ENCODE measurements around the gene WNT7B. TPM values are rescaled to one million over a fixed set of nuclear protein-coding genes. Genes with fewer than 3 reads are reported as not detected.

Gene WNT7B
- total RNA-seq, 1 experiment from 2014 or later: not detected

DNA sequence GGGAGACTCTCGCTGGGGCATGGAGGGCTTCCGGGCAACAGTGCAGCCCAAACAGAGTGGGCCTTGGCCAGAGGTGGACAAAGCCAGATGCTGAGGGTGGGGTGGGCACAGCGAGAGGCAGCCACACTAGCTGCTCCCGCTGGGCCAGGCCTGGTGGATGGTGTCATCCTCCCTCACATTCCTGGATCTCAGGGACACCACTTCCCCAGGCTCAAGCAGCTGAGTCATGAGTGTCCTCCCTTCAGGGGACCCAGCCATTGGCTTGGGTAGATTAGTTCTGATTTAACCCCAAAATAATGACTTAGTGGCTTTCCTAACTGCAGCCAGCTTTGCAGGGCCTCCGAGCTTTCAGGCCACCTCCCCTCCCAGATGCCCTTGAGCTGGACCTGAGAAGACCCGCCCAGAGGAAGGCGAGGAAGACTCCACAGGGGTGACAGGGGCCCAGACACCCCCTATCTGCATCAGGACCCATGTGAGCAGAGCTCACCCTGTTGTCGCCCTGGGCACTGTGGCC, 25.9 kb upstream of the WNT7B start:
- Histone ChIP-seq H3K27me3 (no peaks in the 10 kb centered on the region), H3K36me3 (no peaks in the 10 kb centered on the region), H3K4me3 (no peak overlapping the region), H3K27ac (peak overlapping the region; percentile 90), H3K4me1 (peaks cover 53% of the 10 kb centered on the region), H3K9me3 (replicated peaks) (no peaks in the 10 kb centered on the region)
- peak; percentile 71 to 73 for DNase-seq

DNA sequence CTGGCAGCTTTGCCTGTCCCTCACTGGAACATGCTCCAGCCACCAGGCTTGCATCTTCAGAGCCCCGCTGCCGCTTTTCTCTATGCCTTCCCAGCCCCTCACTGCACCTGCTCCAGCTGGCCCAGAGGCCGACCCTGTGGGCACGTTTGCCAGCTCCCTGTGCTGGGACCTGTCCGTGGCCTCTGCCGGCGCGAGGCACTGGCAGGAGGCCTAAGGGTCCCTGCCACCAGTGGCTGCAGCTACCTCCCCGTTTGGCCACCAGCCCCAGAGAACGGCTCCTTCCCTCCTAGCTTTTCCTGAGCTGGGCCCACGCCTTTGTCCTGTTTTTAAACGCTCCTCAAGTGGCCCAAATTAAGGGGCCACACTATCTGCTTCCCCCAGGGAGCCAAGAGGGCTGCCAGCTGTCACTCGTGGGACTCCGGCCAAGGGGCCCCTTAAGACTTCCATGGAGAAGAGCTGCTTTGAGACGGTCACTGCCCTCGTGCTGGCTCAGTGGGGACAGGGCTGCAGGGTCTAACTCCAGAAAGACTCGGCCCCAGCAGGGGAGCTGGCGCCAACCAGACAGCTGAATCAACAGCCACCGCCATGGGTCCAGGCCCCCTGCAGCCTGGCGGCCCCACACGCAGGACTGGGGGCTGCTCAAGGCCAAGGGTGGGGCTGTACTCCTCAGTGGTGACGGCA, 24.6 kb upstream of the WNT7B start:
- H3K27ac ChIP-seq: peak overlapping the region; percentile 90
- no peaks in the 10 kb centered on the region for H3K9me3 ChIP-seq (replicated peaks)
- DNase-seq: peak; percentile 99
- H3K4me1 ChIP-seq: peaks cover 62% of the 10 kb centered on the region
- H3K36me3 ChIP-seq: no peaks in the 10 kb centered on the region
- no peaks in the 10 kb centered on the region for H3K27me3 ChIP-seq
- H3K4me3 ChIP-seq: no peak overlapping the region

DNA sequence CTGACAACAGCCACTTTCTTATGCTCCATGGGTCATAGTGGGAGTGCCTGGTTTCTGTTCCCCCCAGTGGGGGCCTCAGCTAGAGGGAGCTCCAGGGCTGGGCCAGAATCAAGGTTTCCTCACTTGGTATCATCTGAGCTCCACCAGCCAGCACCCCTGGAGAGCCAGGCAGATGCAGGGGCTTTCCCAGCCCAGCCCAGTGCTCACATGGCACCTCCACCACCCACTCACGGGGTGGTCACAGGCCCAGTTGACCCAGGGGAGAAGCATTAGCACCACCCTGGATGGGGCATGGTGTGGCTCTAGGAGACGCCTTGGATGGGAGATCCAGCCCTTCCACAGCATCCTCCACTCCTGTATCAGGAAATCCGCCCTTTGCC, 24.1 kb upstream of the WNT7B start:
- Histone ChIP-seq H3K9me3 (replicated peaks) (no peaks in the 10 kb centered on the region), H3K36me3 (no peaks in the 10 kb centered on the region), H3K27ac (peak overlapping the region; percentile 90), H3K27me3 (no peaks in the 10 kb centered on the region), H3K4me1 (peaks cover 65% of the 10 kb centered on the region), H3K4me3 (no peak overlapping the region)
- DNase-seq: peak in 1 of 2 experiments; percentile 55

DNA sequence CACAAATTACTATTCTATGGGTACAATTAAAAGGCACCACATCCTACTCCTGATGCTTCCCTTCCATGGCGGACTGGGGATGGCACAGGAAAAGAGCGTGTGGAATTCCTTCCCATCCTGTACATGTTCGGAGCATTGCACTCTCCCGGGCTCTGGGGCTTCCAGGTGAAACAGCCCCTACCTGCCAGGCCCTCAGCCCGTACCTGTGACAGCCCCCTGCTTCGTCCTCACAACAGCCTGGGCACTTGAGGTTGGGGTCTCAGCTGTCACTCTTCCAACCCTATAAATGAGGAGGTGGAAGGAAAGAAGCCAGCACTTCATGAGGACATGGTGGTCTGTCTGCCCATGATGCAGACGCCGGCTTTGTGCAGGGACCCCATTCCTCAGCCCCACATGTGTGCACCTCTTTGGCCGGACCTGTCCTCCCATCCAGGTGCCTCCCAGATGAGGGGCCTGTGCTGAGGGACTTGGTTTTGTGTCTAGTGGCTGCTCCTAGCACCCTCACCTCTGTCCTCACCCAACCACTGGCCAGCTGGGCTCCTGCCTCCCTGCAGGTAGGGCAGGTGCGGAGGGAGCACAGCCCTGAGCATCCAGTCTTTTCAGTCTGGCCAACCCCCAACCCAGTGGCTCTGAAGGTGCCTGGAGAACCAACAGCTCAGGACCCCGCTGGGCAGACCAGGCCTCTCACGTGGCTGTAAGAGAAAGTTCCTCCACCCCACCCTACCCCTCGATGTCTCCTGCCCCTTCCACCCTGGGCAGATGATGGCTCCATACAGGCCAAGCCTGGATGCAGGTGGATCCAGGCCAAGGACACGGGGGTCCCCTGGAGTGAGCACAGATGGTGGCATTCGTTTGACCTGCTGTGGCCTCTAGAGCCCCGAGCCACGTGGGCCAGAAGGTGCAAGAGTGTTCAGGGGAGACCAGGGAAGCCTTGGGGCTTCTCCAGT, 23.4 kb upstream of the WNT7B start:
- H3K4me1 ChIP-seq: peaks cover 69% of the 10 kb centered on the region
- DNase-seq: peak in 1 of 2 experiments; percentile 23
- H3K27me3 ChIP-seq: no peaks in the 10 kb centered on the region
- peak overlapping the region; percentile 90 for H3K27ac ChIP-seq
- H3K9me3 ChIP-seq (replicated peaks): no peaks in the 10 kb centered on the region
- no peak overlapping the region for H3K4me3 ChIP-seq
- H3K36me3 ChIP-seq: no peaks in the 10 kb centered on the region

DNA sequence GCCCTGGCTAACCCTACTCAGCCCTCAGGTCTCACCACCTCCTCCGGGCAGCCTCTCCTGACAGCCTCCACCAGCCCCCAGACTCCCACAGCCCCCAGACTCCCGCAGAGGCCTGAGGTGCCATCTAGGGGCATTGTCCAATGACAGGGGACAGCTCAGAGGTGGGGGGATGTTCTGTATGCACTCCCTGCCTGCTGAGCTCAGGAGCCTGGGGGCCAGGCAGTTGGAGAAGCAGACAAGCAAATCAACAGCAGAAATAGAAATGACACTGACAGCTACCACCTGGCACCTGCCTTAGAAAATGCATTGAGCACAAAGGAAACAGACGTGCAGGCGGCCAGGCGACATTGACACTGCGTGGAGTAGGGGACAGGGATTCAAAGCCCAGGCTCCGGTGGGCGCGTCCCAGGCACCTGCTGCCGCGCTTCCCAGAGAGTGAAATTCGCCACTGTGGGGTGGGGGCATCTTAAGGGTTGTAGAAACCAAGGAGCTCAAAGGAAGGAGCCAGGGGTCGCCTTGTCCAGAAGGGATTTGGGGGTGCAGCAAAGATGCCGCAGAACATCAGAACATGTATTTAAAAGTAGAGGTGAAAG, 22.5 kb upstream of the WNT7B start:
- Histone ChIP-seq H3K27ac (no peak overlapping the region), H3K4me3 (no peak overlapping the region), H3K27me3 (no peaks in the 10 kb centered on the region), H3K36me3 (no peaks in the 10 kb centered on the region), H3K4me1 (peaks cover 78% of the 10 kb centered on the region), H3K9me3 (replicated peaks) (no peaks in the 10 kb centered on the region)
- no peak for DNase-seq

DNA sequence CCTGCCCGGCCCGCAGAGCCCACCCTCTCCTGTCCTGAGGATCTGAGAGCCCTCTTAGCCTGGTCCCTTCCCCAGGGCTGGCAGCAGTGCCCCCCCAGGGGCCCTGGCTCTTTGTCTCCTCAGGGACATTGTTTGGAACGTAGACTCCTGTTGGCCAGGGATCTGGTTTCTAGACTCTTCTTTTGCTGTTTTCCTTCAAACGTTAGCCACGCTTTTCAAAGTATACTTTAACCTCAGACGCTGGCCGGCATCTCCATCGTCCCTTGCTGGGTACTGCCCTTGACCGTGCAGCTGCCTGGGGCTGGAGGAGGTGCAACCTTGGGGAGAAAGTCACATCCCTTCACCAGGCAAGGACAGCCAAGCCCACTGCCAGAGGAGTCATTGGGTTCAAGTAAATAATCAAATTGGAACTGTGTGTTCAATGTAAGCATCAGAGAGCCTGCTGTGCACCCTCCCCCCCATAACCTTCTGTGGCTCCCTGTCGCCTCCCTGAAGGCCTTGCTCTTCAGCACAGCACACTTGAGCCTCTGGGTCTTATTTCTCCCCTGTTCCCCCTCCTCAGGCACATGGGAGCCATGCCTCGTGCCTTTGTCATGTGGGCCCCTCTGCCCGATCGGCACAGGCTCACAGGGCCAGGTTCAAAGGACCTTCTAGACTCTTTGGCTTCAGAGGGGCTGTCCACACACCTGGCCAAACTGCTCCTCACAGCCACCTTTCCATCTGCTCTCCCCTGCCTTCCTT, 21.8 kb upstream of the WNT7B start:
- H3K27ac ChIP-seq: peak overlapping the region; percentile 89; the same call in 1 of the 2 replicates
- H3K27me3 ChIP-seq: no peaks in the 10 kb centered on the region
- H3K36me3 ChIP-seq: no peaks in the 10 kb centered on the region
- peaks cover 78% of the 10 kb centered on the region for H3K4me1 ChIP-seq
- no peak overlapping the region for H3K4me3 ChIP-seq
- DNase-seq: no peak
- no peaks in the 10 kb centered on the region for H3K9me3 ChIP-seq (replicated peaks)

DNA sequence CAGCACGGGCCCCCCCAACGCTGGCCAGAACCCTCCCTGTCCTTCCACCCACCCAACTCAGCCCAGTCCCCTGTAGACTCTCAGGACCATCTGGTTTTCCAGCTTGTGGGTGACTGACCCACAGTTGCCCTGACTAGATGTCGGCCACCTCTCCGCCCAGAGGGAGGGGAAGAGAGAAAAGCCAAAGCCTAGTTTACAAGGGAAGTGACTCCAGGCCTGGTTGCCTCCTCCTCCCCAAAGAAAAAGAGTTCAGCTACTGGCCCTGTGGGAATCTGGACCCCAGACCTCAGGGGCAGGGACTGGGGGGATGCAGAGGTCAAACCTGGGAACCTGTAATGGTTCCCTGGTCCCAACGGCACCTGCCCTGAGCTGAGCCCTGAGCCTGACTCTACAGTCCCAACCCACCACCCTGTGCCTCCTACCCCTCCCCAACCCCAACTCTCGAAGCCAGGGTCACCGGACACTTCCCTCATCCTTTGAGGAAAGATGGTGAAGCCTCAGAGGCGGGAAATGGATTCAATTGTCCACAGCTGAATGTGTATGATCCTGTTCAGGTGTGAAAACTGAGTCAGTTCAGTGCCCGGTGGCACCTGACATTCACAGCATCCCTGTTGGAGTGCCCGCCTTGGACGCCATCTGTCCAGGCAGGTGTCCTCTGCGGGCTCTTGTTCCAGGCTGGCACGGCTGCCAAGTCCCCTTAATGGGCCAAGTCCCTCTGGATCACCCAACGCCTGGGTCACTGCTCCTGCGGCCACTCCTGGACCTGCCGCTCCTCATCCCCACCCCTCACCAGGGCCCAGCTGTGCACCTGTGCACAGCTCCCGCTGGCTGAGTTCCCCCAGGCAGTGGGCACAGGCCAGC, 21.0 kb upstream of the WNT7B start:
- H3K27ac ChIP-seq: peak overlapping the region; percentile 89
- no peaks in the 10 kb centered on the region for H3K9me3 ChIP-seq (replicated peaks)
- H3K36me3 ChIP-seq: no peaks in the 10 kb centered on the region
- H3K4me3 ChIP-seq: no peak overlapping the region
- no peaks in the 10 kb centered on the region for H3K27me3 ChIP-seq
- DNase-seq: no peak
- peaks cover 71% of the 10 kb centered on the region for H3K4me1 ChIP-seq

DNA sequence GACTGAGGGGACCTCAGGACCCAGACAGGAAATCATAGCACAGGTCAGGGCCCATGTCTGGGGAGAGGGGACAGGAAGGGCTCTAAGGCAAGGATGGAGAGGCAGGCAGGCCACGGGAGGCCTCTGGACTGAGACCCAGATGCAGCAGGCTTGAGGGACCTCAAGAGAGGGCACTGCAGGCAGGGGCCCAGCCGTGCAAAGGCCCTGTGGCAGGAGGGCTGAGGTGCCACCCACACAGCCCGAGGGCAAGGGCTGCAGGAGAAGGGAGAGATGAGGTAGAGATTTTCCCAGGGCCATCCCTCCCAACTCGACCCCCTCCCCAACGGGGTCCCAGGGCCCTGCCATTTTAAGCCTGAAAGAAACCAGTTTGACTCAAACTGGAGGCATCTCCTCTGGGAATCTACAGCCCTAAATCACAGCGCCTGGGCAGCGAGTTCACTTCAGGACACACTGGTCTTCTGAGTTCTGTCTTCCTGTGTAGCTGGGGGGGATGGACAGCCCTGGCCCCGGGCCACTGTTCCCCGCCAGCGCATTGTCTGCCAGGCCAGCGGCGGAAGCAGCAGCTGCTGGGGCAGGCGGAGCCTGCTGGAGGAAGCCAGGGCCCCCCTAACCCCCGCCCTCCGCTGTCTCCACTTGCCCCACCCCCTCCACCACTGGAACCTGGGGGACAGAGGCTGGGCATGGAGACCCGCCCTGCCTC, 20.3 kb upstream of the WNT7B start:
- no peaks in the 10 kb centered on the region for H3K36me3 ChIP-seq
- no peaks in the 10 kb centered on the region for H3K9me3 ChIP-seq (replicated peaks)
- peak; percentile 95 to 96 for DNase-seq
- H3K4me3 ChIP-seq: no peak overlapping the region
- H3K27ac ChIP-seq: peak overlapping the region; percentile 89
- peaks cover 64% of the 10 kb centered on the region for H3K4me1 ChIP-seq
- no peaks in the 10 kb centered on the region for H3K27me3 ChIP-seq

DNA sequence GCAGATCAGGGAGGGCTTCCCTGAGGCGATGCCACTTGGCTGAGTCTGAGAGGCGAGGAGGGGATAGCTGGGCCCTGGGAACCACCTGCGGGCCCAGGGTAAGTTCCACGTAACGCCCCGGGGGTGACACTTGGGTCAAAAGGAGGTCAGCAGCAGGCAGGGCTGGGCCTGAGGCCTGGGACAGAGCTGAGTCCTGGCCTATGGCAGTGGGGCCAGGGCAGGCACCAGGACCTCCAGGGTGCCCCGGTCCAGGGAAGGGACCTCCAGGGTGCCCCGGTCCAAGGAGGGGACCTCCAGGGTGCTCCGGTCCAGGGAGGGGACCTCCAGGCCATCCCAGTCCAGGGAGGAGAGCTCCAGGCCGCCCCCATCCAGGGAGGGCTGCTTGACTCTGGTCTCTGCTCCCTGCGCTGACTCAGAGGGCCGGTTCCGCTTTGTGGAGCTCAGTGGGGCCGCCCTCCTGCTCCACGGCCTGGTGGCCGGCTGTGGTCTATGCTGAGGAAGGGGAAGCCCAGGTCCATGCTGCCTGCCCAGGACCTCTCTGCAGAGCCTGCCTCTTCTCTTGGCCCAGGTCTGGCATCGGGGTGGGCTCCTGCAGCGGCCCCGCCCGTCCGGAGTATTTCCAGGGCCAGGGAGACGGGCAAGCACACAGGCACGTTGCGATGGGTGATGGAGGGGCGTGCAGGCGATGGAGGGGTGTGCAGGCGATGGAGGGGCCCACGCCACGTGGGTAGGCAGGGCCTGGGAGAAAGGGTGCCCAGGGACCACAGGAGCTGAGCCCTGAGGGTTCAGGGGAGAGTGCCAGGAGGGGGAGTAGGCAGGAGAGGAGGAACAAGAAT, 19.5 kb upstream of the WNT7B start:
- no peak overlapping the region for H3K4me3 ChIP-seq
- peaks cover 57% of the 10 kb centered on the region for H3K4me1 ChIP-seq
- peak in 1 of 2 experiments; percentile 27 for DNase-seq
- H3K27me3 ChIP-seq: no peaks in the 10 kb centered on the region
- no peaks in the 10 kb centered on the region for H3K36me3 ChIP-seq
- H3K9me3 ChIP-seq (replicated peaks): no peaks in the 10 kb centered on the region
- H3K27ac ChIP-seq: peak overlapping the region; percentile 89

DNA sequence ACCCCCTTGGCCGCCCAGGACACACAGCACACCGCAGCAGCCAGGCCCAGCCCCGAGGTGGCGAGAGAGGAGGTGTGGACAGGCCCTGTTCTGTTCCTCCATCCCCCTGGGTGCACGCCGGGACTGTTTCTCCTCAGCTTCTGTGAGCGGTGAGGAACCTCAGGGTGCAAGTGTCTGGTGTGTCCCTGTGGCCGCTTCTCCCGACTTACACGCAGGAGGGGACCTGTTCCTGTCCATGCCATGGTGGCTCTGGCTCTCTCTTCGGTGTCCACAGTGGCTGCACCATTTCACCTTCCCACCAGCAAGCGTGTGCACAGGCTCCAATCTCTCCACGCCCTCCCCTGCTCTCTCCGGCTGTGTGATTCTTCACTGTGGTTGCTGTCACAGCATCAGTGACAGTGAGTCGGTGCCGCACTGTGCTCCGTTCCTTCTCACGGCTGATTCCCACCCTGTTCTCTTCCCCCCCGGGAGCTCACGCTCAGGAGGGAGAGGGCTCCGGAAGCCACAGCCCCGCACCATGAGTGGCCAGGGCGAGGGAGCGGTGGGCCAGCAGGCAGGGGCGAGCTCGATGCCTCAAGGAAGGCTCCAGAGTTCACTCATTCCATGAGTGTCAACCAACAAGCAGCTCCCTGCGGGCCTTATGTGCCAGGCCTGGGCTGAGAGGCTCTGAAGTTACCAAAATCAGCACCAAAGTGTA, 18.6 kb upstream of the WNT7B start:
- no peak for DNase-seq
- Histone ChIP-seq H3K36me3 (no peaks in the 10 kb centered on the region), H3K27me3 (no peaks in the 10 kb centered on the region), H3K4me3 (no peak overlapping the region), H3K27ac (peak overlapping the region; percentile 89; the same call in 1 of the 2 replicates), H3K9me3 (replicated peaks) (no peaks in the 10 kb centered on the region), H3K4me1 (peaks cover 48% of the 10 kb centered on the region)

DNA sequence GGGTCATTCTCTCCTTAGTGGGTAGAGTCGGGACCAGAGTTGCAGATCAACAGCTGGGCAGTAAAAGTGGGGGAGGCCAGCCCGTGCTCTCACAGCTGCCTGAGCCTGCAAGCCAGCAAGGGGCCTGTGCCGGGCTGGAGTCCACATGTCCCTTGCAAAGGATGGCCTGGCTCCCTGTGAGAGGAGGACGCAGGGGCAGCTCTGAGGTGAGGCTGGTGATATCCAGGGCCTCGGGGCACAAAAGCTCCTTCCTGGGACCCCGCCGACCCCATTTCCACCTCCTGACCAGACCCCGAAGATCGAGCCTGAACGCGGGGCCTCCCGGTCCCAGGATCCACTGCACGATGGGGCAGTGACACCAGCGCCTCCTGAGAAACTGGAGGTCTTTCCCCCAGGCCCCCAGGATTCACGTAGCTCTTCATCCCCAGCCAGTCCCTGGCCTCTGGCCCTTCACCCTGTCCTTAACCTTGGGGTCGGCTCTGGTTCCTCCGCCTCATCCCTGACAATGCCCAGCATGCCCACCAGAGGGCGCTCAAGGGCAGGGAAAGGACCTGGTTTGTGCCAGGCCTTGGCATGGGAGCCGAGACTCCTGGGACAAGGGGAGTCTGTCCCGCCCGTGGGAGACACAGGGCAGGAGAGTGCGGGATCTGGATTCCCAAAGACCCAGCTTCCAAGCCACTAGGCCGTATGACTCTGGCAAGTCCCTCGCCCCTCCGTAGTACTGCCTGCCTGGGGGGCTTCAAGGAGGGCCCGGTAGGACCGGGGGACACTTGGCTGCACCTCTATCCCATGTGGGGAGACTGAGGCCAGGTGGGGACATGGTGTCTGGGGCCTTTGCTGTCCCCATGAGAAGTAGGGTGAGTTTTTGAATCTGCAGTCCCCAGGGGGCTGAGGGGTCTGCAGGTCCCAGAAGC, 17.8 kb upstream of the WNT7B start:
- Histone ChIP-seq H3K4me1 (peaks cover 42% of the 10 kb centered on the region), H3K36me3 (no peaks in the 10 kb centered on the region), H3K27me3 (no peaks in the 10 kb centered on the region), H3K4me3 (no peak overlapping the region), H3K27ac (peak overlapping the region; percentile 10; the same call in 1 of the 2 replicates), H3K9me3 (replicated peaks) (no peaks in the 10 kb centered on the region)
- DNase-seq: peak; percentile 81 to 86
